HAP-1 (cell line): ENCODE data around the gene PGAP3.

Source experiments
- DNase-seq, 2 experiments: peaks; one replicate each; pipeline ENCODE4 v3.0.0-alpha.2; 2016 to 2020; ENCODE audit warnings: low spot score in 2 of 2
- H3K27me3 ChIP-seq: fragments of 250-450 bp; sonication (Bioruptor Pico); 2 replicates; pipeline ENCODE4 v1.5.1; 2020; ENCODE audit warnings: low read depth, mild to moderate bottlenecking, moderate library complexity
- H3K36me3 ChIP-seq: fragments of 250-450 bp; sonication (Bioruptor Pico); replicated peaks from 2 replicates; pipeline ENCODE4 v1.5.1; 2020; ENCODE audit warnings: mild to moderate bottlenecking
- H3K4me1 ChIP-seq: fragments of 250-450 bp; sonication (Bioruptor Pico); 2 replicates; pipeline ENCODE4 v1.5.1; 2020; ENCODE audit warnings: mild to moderate bottlenecking
- H3K4me3 ChIP-seq: fragments of 250-450 bp; sonication (Bioruptor Pico); 2 replicates; pipeline ENCODE4 v1.5.1; 2020; ENCODE audit warnings: mild to moderate bottlenecking, moderate library complexity
- H3K9me3 ChIP-seq: fragments of 250-450 bp; sonication (Bioruptor Pico); 2 replicates; pipeline ENCODE4 v1.5.1; 2020; ENCODE audit warnings: mild to moderate bottlenecking, moderate library complexity
- in situ Hi-C: fragments of 300-500 bp; cut with MboI; formaldehyde crosslinking; loops from 3 replicates; pipeline ENCODE4 v1.14.3; 2020; ENCODE audit warnings: low sequenced_read_pairs, inconsistent platforms, mixed read lengths

Gene PGAP3

DNA sequence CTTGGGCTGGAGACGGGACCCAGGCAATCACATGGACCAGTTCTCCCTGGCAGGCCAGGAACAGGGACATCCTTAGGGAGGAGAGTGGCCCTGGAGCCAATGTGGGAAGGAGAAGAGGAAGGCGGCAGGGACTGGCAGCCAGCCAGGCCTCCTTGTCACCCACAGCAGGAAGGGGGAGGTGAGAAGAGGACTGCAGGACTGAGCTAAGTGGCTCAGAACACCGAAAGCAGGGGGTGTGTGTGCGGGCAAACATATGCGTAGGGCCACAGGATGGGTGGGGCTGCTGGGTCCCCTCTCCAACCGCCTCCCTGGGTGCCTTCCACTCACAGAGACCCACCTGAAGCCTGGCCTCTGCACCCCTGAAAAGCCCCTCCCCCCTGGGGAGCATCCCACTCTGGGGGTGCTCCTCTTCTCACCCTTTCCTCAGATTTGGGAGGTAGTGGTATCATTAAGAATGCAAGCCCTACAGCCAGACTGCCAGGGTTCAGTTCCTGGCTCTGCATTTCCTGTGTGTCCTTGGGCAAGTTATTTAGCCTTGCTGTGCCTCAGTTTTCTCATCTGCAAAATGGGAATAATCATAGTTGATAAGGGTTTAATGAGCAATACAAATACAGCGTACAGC lies 11.5 kb downstream of the PGAP3 start:
- Histone ChIP-seq H3K4me1 (no peaks in the 10 kb centered on the region), H3K4me3 (no peak overlapping the region), H3K36me3 (no peaks in the 10 kb centered on the region), H3K27me3 (no peaks in the 10 kb centered on the region), H3K9me3 (no peaks in the 10 kb centered on the region)
- in situ Hi-C loops = no loop called here
- DNase-seq = no peak

- H3K27me3 ChIP-seq = no peaks in the 10 kb centered on the region
- no peak for DNase-seq
- H3K4me1 ChIP-seq = no peaks in the 10 kb centered on the region
- H3K9me3 ChIP-seq = no peaks in the 10 kb centered on the region
- no peak overlapping the region for H3K4me3 ChIP-seq
- no peaks in the 10 kb centered on the region for H3K36me3 ChIP-seq
- in situ Hi-C loops = no loop called here
Measured at GRCh38 chr17:39675390-39676082, 12.3 kb downstream of the PGAP3 start.

DNA sequence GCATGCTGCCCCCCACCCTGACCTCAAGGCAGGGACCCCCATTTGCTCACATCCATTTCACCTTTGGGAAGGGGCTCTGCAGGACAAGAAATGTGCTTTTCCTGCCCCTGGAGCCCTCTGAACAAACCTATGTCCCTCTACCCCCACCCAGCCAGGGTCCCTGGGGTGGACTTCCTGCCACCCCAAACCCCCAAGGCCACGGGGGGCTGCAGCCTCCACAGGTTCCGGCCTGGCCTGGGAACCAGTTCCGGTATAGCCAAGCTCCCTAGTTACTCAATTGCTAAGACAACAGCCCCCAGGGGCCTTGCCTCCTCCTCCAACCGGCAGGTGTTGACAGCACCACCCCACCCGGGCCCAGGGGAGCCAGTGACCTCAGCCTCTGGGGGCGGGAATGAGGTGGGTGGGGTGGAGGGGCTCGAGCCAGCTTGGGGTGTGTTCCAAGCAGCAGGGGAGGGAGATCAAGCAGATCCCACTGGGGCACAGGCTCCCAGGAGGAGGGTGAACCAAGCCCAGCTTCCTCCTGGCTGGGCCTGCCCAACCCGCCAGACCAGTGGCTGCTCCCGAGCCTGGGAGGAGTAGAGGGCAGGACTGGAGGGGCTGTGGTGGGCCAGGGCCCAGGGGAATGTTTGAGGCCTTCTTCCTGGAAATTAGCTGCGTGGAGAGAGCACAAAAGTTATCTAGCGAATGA lies 13.0 kb downstream of the PGAP3 start:
- no peak for DNase-seq

GRCh38 chr17:39674179-39674578 lies 13.7 kb downstream of the PGAP3 start:
- H3K9me3 ChIP-seq = no peaks in the 10 kb centered on the region

More for the DNA sequence above, 13.0 kb downstream of the PGAP3 start:
- Histone ChIP-seq H3K9me3 (no peaks in the 10 kb centered on the region), H3K4me3 (no peak overlapping the region), H3K27me3 (no peaks in the 10 kb centered on the region), H3K4me1 (no peaks in the 10 kb centered on the region), H3K36me3 (no peaks in the 10 kb centered on the region)
- in situ Hi-C loops = no loop called here

DNA sequence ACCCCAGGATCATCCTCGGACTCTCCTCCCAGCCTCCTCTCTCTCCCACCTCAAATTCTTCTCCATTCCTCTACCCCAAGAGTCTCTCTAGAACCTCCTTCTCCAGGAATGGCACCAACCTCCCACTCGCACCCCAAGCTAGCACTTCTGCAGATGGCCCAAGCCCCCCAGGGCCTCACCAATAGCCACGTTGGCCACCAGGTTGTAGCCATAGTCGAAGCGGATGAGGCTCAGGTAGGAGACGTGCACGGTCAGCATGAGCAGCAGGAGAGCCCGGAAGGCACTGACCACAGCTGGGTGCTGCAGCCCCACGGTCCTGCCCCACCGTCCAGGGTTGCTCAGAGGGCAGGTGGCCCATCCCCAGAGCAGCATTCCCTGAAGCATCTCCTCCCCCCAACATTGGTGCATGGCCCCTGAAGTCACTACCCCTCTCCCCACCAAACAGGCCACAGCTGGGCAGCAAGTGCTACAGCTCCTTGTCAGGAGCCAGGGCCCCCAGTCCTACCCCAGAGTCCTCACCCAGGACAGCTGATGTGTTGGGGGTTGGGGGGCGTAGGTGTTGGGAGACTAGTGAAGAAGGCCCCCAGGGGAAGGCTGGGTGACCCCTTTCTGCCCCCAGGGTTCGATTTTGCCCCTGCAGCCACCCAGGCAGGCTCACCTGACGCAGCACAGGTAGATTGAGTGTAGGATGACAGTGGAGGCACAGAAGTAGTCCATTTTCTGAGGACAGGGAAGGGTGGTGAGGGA lies 14.3 kb downstream of the PGAP3 start:
- H3K27me3 ChIP-seq = no peaks in the 10 kb centered on the region
- in situ Hi-C loops = no loop called here
- no peak overlapping the region for H3K4me3 ChIP-seq
- no peaks in the 10 kb centered on the region for H3K36me3 ChIP-seq
- H3K9me3 ChIP-seq = no peaks in the 10 kb centered on the region
- DNase-seq = no peak
- H3K4me1 ChIP-seq = peaks cover 2% of the 10 kb centered on the region; the same call in 1 of the 2 replicates

More at GRCh38 chr17:39674179-39674578, 13.7 kb downstream of the PGAP3 start:
- H3K36me3 ChIP-seq = no peaks in the 10 kb centered on the region
- in situ Hi-C loops = no loop called here
- H3K4me3 ChIP-seq = no peak overlapping the region
- DNase-seq = no peak
- H3K27me3 ChIP-seq = no peaks in the 10 kb centered on the region
- H3K4me1 ChIP-seq = no peaks in the 10 kb centered on the region

DNA sequence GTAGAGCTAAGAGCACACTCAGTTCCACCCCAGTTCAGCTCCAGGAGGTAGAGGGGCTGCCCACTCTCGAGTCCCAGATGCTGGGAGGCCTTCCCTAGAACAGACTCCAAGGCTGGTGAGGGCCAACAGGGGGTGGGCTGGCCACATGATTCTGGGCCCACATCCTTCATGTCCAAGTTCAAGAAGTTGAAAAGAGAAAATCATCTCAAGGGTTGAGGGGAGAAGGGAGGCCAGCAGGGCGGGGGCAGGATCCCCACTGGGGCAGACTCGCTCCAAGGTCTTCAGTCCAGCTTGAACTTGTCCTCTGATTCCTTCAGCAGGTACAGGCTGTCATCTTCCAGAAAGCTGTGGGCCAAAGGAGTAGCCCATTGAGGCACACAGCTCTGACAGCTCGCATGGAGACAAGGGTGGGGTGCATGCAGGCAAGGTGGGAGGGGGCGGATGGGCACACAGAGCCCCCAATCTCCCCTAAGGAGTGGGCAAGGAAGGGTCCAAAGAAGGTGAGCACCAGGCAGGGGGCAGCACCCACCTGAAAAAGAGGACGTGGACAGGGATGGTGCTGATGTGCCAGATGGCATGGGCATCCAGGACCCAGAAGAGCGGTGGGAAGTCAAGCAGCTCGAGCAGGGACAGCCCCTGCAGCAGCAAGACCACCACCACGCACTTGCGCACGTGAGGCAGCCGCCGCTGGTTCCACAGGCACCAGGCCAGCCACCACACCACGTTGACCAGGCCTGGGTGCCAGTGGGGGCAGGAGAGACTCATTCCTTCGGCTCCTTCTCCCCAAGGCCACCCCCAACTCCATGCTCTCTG lies 15.1 kb downstream of the PGAP3 start:
- in situ Hi-C loops = no loop called here
- DNase-seq = no peak
- H3K36me3 ChIP-seq = no peaks in the 10 kb centered on the region
- H3K4me1 ChIP-seq = peaks cover 5% of the 10 kb centered on the region
- no peaks in the 10 kb centered on the region for H3K9me3 ChIP-seq
- no peak overlapping the region for H3K4me3 ChIP-seq
- H3K27me3 ChIP-seq = no peaks in the 10 kb centered on the region

- Histone ChIP-seq H3K9me3 (no peaks in the 10 kb centered on the region), H3K36me3 (no peaks in the 10 kb centered on the region), H3K4me3 (no peak overlapping the region), H3K4me1 (peaks cover 5% of the 10 kb centered on the region), H3K27me3 (no peaks in the 10 kb centered on the region)
- in situ Hi-C loops = no loop called here
- DNase-seq = peak in 1 of 2 experiments; percentile 60
Measured at GRCh38 chr17:39671651-39672521, 16.0 kb downstream of the PGAP3 start.

DNA sequence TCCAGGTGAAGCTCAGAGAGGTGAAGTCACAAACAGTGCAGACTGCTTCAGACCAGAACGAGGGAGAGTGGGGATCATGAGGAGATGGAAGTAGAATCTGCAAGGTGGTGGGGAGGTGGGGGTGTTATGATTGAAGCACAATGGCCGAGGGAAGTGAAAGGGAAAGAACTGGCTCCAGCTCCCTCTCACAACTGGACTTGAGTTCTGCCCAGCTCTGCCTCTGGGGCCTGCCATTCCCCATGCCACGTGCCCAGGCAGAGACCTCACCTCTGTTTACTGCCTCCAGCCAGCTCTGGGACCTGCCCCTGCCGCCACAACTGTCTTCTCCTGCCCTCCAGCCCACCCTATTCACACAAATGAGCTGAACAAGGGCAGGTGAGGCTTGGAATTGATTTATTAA lies 17.1 kb downstream of the PGAP3 start:
- no peak for DNase-seq
- in situ Hi-C loops = no loop called here
- Histone ChIP-seq H3K27me3 (no peaks in the 10 kb centered on the region), H3K9me3 (no peaks in the 10 kb centered on the region), H3K36me3 (no peaks in the 10 kb centered on the region), H3K4me1 (peaks cover 5% of the 10 kb centered on the region), H3K4me3 (no peak overlapping the region)

- DNase-seq = no peak
- Histone ChIP-seq H3K4me3 (no peak overlapping the region), H3K36me3 (no peaks in the 10 kb centered on the region), H3K4me1 (peaks cover 5% of the 10 kb centered on the region), H3K27me3 (no peaks in the 10 kb centered on the region), H3K9me3 (no peaks in the 10 kb centered on the region)
- in situ Hi-C loops = no loop called here
Measured at GRCh38 chr17:39669897-39670735, 17.7 kb downstream of the PGAP3 start.

- H3K36me3 ChIP-seq = no peaks in the 10 kb centered on the region
- peaks cover 5% of the 10 kb centered on the region for H3K4me1 ChIP-seq
- no peaks in the 10 kb centered on the region for H3K9me3 ChIP-seq
- in situ Hi-C loops = no loop called here
- H3K4me3 ChIP-seq = peak within 1 kb of the TSS; percentile 14; the same call in 1 of the 2 replicates
- H3K27me3 ChIP-seq = no peaks in the 10 kb centered on the region
- peak; percentile 65 to 87 for DNase-seq
Measured at GRCh38 chr17:39667945-39668924, 19.6 kb downstream of the PGAP3 start, which contains the start of gene PNMT. Gene PNMT, plus strand, starts transcription at chr17:39668453. Its CDS starts 23 bp downstream, at chr17:39668476.
